ENCODE data around the gene FBXL17.
"Not testable (repeated sequence)": the region's sequence is repeated elsewhere in the genome, so short reads cannot be mapped to it uniquely, and the experiment has no call there.

Gene FBXL17

GRCh38 chr5:108381954-108382783 lies at the start of gene FBXL17:
TSS of gene FBXL17 (minus strand) at chr5:108382098.
- DNase-seq: peak; percentile 43

GRCh38 chr5:108430931-108431608 lies 49.2 kb upstream of the FBXL17 start:
- DNase-seq: no peak

- DNase-seq: no peak
Measured at GRCh38 chr5:108421713-108422112, 39.8 kb upstream of the FBXL17 start.

GRCh38 chr5:108420755-108421154 lies 38.9 kb upstream of the FBXL17 start:
- DNase-seq: no peak

GRCh38 chr5:108420158-108420557 lies 38.3 kb upstream of the FBXL17 start:
- DNase-seq: no peak

- DNase-seq: no peak
Measured at GRCh38 chr5:108418197-108418596, 36.3 kb upstream of the FBXL17 start.

- DNase-seq: no peak
Measured at GRCh38 chr5:108417166-108417670, 35.3 kb upstream of the FBXL17 start.

GRCh38 chr5:108415726-108416125 lies 33.8 kb upstream of the FBXL17 start:
- no peak for DNase-seq

GRCh38 chr5:108409786-108410185 lies 27.9 kb upstream of the FBXL17 start:
- no peak for DNase-seq

GRCh38 chr5:108405201-108405600 lies 23.3 kb upstream of the FBXL17 start:
- DNase-seq: not testable (repeated sequence)

GRCh38 chr5:108398964-108399363 lies 17.1 kb upstream of the FBXL17 start:
- DNase-seq: no peak

- not testable (repeated sequence) for DNase-seq
Measured at GRCh38 chr5:108396837-108397236, 14.9 kb upstream of the FBXL17 start.

GRCh38 chr5:108387758-108388157 lies 5.9 kb upstream of the FBXL17 start:
- no peak for DNase-seq

- no peak for DNase-seq
Measured at GRCh38 chr5:108386345-108387061, 4.6 kb upstream of the FBXL17 start.

- DNase-seq: no peak
Measured at GRCh38 chr5:108384741-108385140, 2.8 kb upstream of the FBXL17 start.

- DNase-seq: no peak
Measured at GRCh38 chr5:108382784-108383330, 959 bp upstream of the FBXL17 start.

- no peak for DNase-seq
Measured at GRCh38 chr5:108381350-108381953, 446 bp downstream of the FBXL17 start.

- no peak for DNase-seq
Measured at GRCh38 chr5:108380531-108381349, 1.2 kb downstream of the FBXL17 start.

- no peak for DNase-seq
Measured at GRCh38 chr5:108379722-108380530, 2.0 kb downstream of the FBXL17 start.

GRCh38 chr5:108375768-108376167 lies 6.1 kb downstream of the FBXL17 start:
- no peak for DNase-seq

- DNase-seq: no peak
Measured at GRCh38 chr5:108373426-108373825, 8.5 kb downstream of the FBXL17 start.

Measured in NCI-H187 treated with DMSO at 0.1 percent for 48 hours (cell line).